ENCODE measurements around the gene ATAD3A. TPM values are rescaled to one million over a fixed set of nuclear protein-coding genes. Genes with fewer than 3 reads are reported as not detected.
"Not testable (repeated sequence)": the region's sequence is repeated elsewhere in the genome, so short reads cannot be mapped to it uniquely, and the experiment has no call there.

Gene ATAD3A
- total RNA-seq, 4 donors from 2014 or later = 18.3 to 29.3 (median 25.2) TPM

DNA sequence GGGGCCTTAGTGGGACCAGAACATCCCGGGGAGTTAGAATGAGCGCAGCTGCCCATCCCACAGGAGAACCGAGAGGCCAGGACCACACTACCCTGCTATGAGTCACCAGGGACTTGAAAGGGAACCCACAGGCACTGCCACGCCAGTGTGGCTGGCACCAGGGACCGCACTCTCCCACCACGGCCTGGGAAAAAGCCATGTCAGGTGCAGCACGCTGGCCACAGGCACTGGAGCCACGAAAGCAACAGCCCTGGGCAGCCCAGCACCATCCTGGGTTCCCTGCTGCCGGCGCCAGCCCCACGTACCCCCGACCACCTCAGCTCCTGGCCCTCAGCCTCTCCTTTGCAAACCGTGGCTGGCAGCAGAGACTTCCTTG is 42.6 kb downstream of the ATAD3A start:
- WGBS = 89% methylated on average over 2 of the region's 13 CpGs
- no peaks in the 10 kb centered on the region for H3K9me3 ChIP-seq
- H3K4me3 ChIP-seq = no peak overlapping the region
- intact Hi-C loops (cut with DNase I) = no loop called here
- DNase-seq (ENCODE audit: extremely low spot score) = no peak
- no peak for TF ChIP-seq POLR2A (IDR thresholded peaks at IDR 0.05; ENCODE audit: low read depth)
- TF ChIP-seq, protein P1, sequence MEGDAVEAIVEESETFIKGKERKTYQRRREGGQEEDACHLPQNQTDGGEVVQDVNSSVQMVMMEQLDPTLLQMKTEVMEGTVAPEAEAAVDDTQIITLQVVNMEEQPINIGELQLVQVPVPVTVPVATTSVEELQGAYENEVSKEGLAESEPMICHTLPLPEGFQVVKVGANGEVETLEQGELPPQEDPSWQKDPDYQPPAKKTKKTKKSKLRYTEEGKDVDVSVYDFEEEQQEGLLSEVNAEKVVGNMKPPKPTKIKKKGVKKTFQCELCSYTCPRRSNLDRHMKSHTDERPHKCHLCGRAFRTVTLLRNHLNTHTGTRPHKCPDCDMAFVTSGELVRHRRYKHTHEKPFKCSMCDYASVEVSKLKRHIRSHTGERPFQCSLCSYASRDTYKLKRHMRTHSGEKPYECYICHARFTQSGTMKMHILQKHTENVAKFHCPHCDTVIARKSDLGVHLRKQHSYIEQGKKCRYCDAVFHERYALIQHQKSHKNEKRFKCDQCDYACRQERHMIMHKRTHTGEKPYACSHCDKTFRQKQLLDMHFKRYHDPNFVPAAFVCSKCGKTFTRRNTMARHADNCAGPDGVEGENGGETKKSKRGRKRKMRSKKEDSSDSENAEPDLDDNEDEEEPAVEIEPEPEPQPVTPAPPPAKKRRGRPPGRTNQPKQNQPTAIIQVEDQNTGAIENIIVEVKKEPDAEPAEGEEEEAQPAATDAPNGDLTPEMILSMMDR (IDR thresholded peaks at IDR 0.05) = no peak
- TF ChIP-seq POLR2AphosphoS5 (IDR thresholded peaks at IDR 0.05) = no peak
- no peak for TF ChIP-seq EP300 (IDR thresholded peaks at IDR 0.05)
- H3K27ac ChIP-seq (replicated peaks in 1 of 4) = peak overlapping the region in 2 of 4 donors; percentile 22 to 42
- H3K27me3 ChIP-seq = no peaks in the 10 kb centered on the region
- H3K4me1 ChIP-seq = peaks cover 10 to 35% (median 18%) of the 10 kb centered on the region in 4 donors
- H3K36me3 ChIP-seq = peaks cover 0 to 27% (median 12%) of the 10 kb centered on the region in 4 donors

- H3K36me3 ChIP-seq = peaks cover 3 to 34% (median 17%) of the 10 kb centered on the region in 4 donors
- TF ChIP-seq, protein P1 (IDR thresholded peaks at IDR 0.05) = no peak
- TF ChIP-seq EP300 (IDR thresholded peaks at IDR 0.05) (no peak), POLR2AphosphoS5 (IDR thresholded peaks at IDR 0.05) (no peak), POLR2A (IDR thresholded peaks at IDR 0.05; ENCODE audit: low read depth) (no peak)
- H3K27me3 ChIP-seq = no peaks in the 10 kb centered on the region
- H3K4me3 ChIP-seq = no peak overlapping the region
- H3K27ac ChIP-seq (replicated peaks in 1 of 4) = peak overlapping the region in 1 of 4 donors; percentile 42
- no peaks in the 10 kb centered on the region for H3K9me3 ChIP-seq
- 72% methylated on average over 21 of the region's 31 CpGs for WGBS
- intact Hi-C loops (cut with DNase I) = no loop called here
- DNase-seq (ENCODE audit: extremely low spot score) = no peak
- peaks cover 10 to 33% (median 17%) of the 10 kb centered on the region in 4 donors for H3K4me1 ChIP-seq
Measured at GRCh38 chr1:1554926-1555915, 43.3 kb downstream of the ATAD3A start.

DNA sequence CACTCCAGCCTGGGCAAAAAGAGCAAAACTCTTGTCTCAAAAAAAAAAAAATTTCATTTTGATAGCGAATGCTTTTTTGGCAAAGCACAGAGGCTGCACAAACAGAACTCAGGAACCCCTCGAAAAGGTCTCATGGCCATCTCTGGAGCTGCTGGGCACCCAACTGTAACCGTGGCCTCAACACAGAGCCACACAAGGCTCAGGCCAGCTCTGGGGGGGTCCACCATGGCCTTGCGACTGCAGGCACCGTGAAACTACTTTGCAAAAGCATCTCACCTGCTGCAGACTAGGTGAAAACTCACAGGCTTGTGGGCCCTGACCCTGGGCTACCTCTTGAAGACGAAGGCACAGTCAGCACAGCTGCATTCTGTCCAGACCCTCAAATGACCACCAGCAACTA is 44.5 kb downstream of the ATAD3A start:
- Histone ChIP-seq H3K27ac (replicated peaks in 1 of 4) (no peak overlapping the region), H3K4me1 (peaks cover 4 to 20% (median 10%) of the 10 kb centered on the region in 4 donors), H3K27me3 (no peaks in the 10 kb centered on the region), H3K4me3 (no peak overlapping the region), H3K36me3 (peaks cover 10 to 47% (median 24%) of the 10 kb centered on the region in 4 donors), H3K9me3 (no peaks in the 10 kb centered on the region)
- WGBS = 85% methylated on average over 6 of the region's 6 CpGs
- DNase-seq (ENCODE audit: extremely low spot score) = no peak
- intact Hi-C loops (cut with DNase I) = no loop called here
- TF ChIP-seq, protein P1 (IDR thresholded peaks at IDR 0.05) = no peak

DNA sequence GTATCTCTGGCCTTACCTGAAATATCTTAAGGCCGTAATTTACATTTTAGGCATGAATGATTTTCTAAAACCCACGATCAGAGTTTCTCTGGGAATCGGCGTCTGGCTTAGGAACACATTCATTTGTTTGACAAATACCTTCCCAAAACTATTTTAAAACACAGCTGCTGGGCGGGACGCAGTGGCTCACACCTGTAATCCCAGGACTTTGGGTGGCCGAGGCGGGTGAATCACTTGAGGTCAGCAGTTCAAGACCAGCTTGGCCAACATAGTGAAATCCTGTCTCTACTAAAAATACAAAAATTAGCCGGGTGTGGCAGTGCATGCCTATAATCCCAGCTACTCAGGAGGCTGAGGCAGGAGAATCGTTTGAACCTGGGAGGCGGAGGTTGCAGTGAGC is 45.0 kb downstream of the ATAD3A start:
- intact Hi-C loops (cut with DNase I); H3K27ac ChIP-seq (replicated peaks in 1 of 4); DNase-seq (ENCODE audit: extremely low spot score); H3K27me3 ChIP-seq; H3K9me3 ChIP-seq; H3K4me3 ChIP-seq: not testable (repeated sequence)
- peaks cover 4 to 17% (median 10%) of the 10 kb centered on the region in 4 donors for H3K4me1 ChIP-seq
- peaks cover 13 to 49% (median 26%) of the 10 kb centered on the region in 4 donors for H3K36me3 ChIP-seq
- 89% methylated on average over 11 of the region's 11 CpGs for WGBS

DNA sequence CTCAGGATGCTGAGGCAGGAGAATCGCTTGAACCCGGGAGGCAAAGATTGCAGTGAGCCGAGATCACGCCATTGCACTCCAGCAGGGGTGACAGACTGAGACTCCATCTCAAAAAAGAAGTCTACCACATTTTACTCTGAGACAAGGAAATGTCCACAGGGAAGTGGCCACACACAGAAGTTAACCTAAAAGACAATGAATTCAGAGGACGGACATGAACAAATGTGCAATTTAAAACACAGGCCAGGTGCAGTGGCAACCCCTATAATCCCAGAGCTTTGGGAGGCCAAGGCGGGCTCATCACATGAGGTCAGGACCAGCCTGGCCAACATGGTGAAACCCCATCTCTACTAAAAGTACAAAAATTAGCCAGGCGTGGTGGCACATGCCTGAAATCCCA is 45.7 kb downstream of the ATAD3A start:
- H3K27ac ChIP-seq (replicated peaks in 1 of 4); H3K4me3 ChIP-seq; DNase-seq (ENCODE audit: extremely low spot score); H3K9me3 ChIP-seq; H3K27me3 ChIP-seq; intact Hi-C loops (cut with DNase I): not testable (repeated sequence)
- H3K36me3 ChIP-seq = peaks cover 20 to 51% (median 33%) of the 10 kb centered on the region in 4 donors
- 93% methylated on average over 7 of the region's 7 CpGs for WGBS
- peaks cover 4 to 17% (median 10%) of the 10 kb centered on the region in 4 donors for H3K4me1 ChIP-seq

Measured in esophagus muscularis mucosa (tissue), 4 donors.